H9 (cell line): ENCODE measurements around the gene PSTK. TPM values are rescaled to one million over a fixed set of nuclear protein-coding genes. Genes with fewer than 3 reads are reported as not detected.

Experiments used
- DNase-seq: peaks from one replicate; pipeline ENCODE4 v3.0.0-alpha.2; 2017
- H2AFZ ChIP-seq: one replicate; pipeline ENCODE4 v1.6.1; 2013; ENCODE audit warnings: mild to moderate bottlenecking, low read length, control low read depth, moderate library complexity
- H2AK5ac ChIP-seq: 2 replicates; pipeline ENCODE4 v1.6.1; 2013; ENCODE audit warnings: low read length, control low read depth, mixed read lengths; ENCODE audit not compliant: insufficient read length
- H2BK120ac ChIP-seq: one replicate; pipeline ENCODE4 v1.6.1; 2013; ENCODE audit warnings: low read depth, mild to moderate bottlenecking, low read length, control low read depth, inconsistent platforms; ENCODE audit not compliant: poor library complexity, severe bottlenecking
- H2BK12ac ChIP-seq: 2 replicates; pipeline ENCODE4 v1.6.1; 2013; ENCODE audit warnings: low read length, control low read depth, mixed read lengths, low read depth; ENCODE audit not compliant: insufficient read length
- H2BK15ac ChIP-seq: 2 replicates; pipeline ENCODE4 v1.6.1; 2013; ENCODE audit warnings: low read depth, low read length, control low read depth
- H2BK20ac ChIP-seq: one replicate; pipeline ENCODE4 v1.6.1; 2013; ENCODE audit warnings: low read depth, mild to moderate bottlenecking, low read length, control low read depth, inconsistent platforms; ENCODE audit not compliant: poor library complexity, severe bottlenecking
- H2BK5ac ChIP-seq: 2 replicates; pipeline ENCODE4 v1.6.1; 2013; ENCODE audit warnings: low read length, control low read depth, mixed read lengths; ENCODE audit not compliant: insufficient read length
- H3K14ac ChIP-seq: 2 replicates; pipeline ENCODE4 v1.6.1; 2013; ENCODE audit warnings: low read length, control low read depth; ENCODE audit not compliant: insufficient read depth
- H3K18ac ChIP-seq: 2 replicates; pipeline ENCODE4 v1.6.1; 2013; ENCODE audit warnings: low read depth, mild to moderate bottlenecking, mixed read lengths, low read length, control low read depth; ENCODE audit not compliant: insufficient read length
- H3K23ac ChIP-seq: 2 replicates; pipeline ENCODE4 v1.6.1; 2013; ENCODE audit warnings: low read length, control low read depth, mixed read lengths, low read depth; ENCODE audit not compliant: insufficient read length
- H3K23me2 ChIP-seq: 2 replicates; pipeline ENCODE4 v1.6.1; 2013; ENCODE audit warnings: low read depth, mild to moderate bottlenecking, mixed read lengths, low read length, control low read depth; ENCODE audit not compliant: insufficient read length, poor library complexity, severe bottlenecking
- H3K27ac ChIP-seq: 2 replicates; pipeline ENCODE4 v1.5.1; 2013; ENCODE audit warnings: low read length, control low read depth, mixed read lengths, low read depth; ENCODE audit not compliant: insufficient read length
- H3K27me3 ChIP-seq: 2 replicates; pipeline ENCODE4 v1.6.1; 2013; ENCODE audit warnings: low read length, control low read depth, inconsistent platforms; ENCODE audit not compliant: insufficient read depth
- H3K4ac ChIP-seq: 2 replicates; pipeline ENCODE4 v1.6.1; 2013; ENCODE audit warnings: low read depth, mild to moderate bottlenecking, control low read depth, inconsistent platforms, low read length, moderate library complexity
- H3K4me1 ChIP-seq: 2 replicates; pipeline ENCODE4 v1.6.1; 2013; ENCODE audit warnings: low read length, control low read depth, inconsistent platforms; ENCODE audit not compliant: insufficient read depth
- H3K4me2 ChIP-seq: 2 replicates; pipeline ENCODE4 v1.6.1; 2013; ENCODE audit warnings: low read length, control low read depth, mixed read lengths; ENCODE audit not compliant: insufficient read length, insufficient read depth
- H3K56ac ChIP-seq: 2 replicates; pipeline ENCODE4 v1.6.1; 2013; ENCODE audit warnings: low read depth, mild to moderate bottlenecking, mixed read lengths, low read length, control low read depth; ENCODE audit not compliant: insufficient read length
- H3K79me1 ChIP-seq: 2 replicates; pipeline ENCODE4 v1.6.1; 2013; ENCODE audit warnings: low read depth, mild to moderate bottlenecking, moderate library complexity, low read length, control low read depth, inconsistent platforms; ENCODE audit not compliant: insufficient read depth, poor library complexity, severe bottlenecking
- H3K79me2 ChIP-seq: 2 replicates; pipeline ENCODE4 v1.6.1; 2013; ENCODE audit warnings: low read length, control low read depth, inconsistent platforms; ENCODE audit not compliant: insufficient read depth
- H3K9ac ChIP-seq: 2 replicates; pipeline ENCODE4 v1.6.1; 2013; ENCODE audit warnings: low read length, control low read depth, mixed read lengths; ENCODE audit not compliant: insufficient read length; ENCODE audit errors: extremely low read depth
- H3K9me3 ChIP-seq: one replicate; pipeline ENCODE4 v1.6.1; 2013; ENCODE audit warnings: low read depth, low read length, inconsistent platforms; ENCODE audit not compliant: control insufficient read depth
- H3T11ph ChIP-seq: one replicate; pipeline ENCODE4 v1.6.1; 2013; ENCODE audit warnings: mild to moderate bottlenecking, low read length, control low read depth, inconsistent platforms
- H4K20me1 ChIP-seq: one replicate; pipeline ENCODE4 v1.6.1; 2013; ENCODE audit not compliant: control insufficient read depth, insufficient read length, insufficient read depth
- H4K5ac ChIP-seq: 2 replicates; pipeline ENCODE4 v1.6.1; 2013; ENCODE audit warnings: low read depth, mild to moderate bottlenecking, mixed read lengths, low read length, control low read depth; ENCODE audit not compliant: insufficient read length
- H4K8ac ChIP-seq: replicated peaks from 2 replicates; pipeline ENCODE4 v1.6.1; 2013; ENCODE audit warnings: low read length, control low read depth, mixed read lengths, low read depth; ENCODE audit not compliant: insufficient read length
- H4K91ac ChIP-seq: 2 replicates; pipeline ENCODE4 v1.6.1; 2013; ENCODE audit warnings: low read depth, mild to moderate bottlenecking, moderate library complexity, mixed read lengths, low read length, control low read depth; ENCODE audit not compliant: insufficient read length
- H3K27ac Mint-ChIP-seq, 3 experiments: 2 replicates in 2 of 3; 3 replicates in 1 of 3; pipeline ENCODE4 v1.8.0; 2020 to 2021; ENCODE audit warnings: mixed read lengths in 3 of 3, mild to moderate bottlenecking in 1 of 3, moderate library complexity in 1 of 3
- H3K27me3 Mint-ChIP-seq: 2 replicates; pipeline ENCODE4 v1.8.0; 2021; ENCODE audit warnings: low read depth, mild to moderate bottlenecking, moderate library complexity, mixed read lengths
- H3K36me3 Mint-ChIP-seq, 3 experiments: 2 replicates in 2 of 3; 3 replicates in 1 of 3; pipeline ENCODE4 v1.8.0; 2020 to 2021; ENCODE audit warnings: low read depth in 3 of 3, mixed read lengths in 3 of 3; ENCODE audit not compliant: insufficient read depth in 1 of 3
- H3K4me1 Mint-ChIP-seq, 2 experiments: 2 replicates each; pipeline ENCODE4 v1.8.0; 2020; ENCODE audit warnings: mixed read lengths in 2 of 2
- H3K4me3 Mint-ChIP-seq, 2 experiments: 2 replicates in 1 of 2; 3 replicates in 1 of 2; pipeline ENCODE4 v1.8.0; 2020 to 2021; ENCODE audit warnings: mild to moderate bottlenecking in 2 of 2, mixed read lengths in 2 of 2, moderate library complexity in 1 of 2
- H3K9me3 Mint-ChIP-seq, 2 experiments: 2 replicates in 1 of 2; 3 replicates in 1 of 2; pipeline ENCODE4 v1.8.0; 2020; ENCODE audit warnings: mild to moderate bottlenecking in 2 of 2, mixed read lengths in 2 of 2, moderate library complexity in 1 of 2
- CTCF ChIP-seq: fragments of 200-600 bp; sonication (generic); conservative IDR thresholded peaks from 3 replicates; pipeline ENCODE4 v1.8.0; 2021; ENCODE audit warnings: antibody characterized with exemption, mild to moderate bottlenecking
- WGBS: extraction: QIAGEN DNeasy Blood & Tissue Kit; methylation state at CpG from one replicate; pipeline ENCODE4 v1.1.7; 2013; ENCODE audit warnings: missing lambda C conversion rate, low lambda C conversion rate, mixed read lengths; ENCODE audit not compliant: insufficient read length; ENCODE audit errors: extremely low coverage; 5-methylcytosine and 5-hydroxymethylcytosine counted together
- total RNA-seq: library from RNA; stranded (reverse); gene quantifications from 2 replicates; pipeline ENCODE4 v1.2.1, GENCODE V29; 2021

Gene PSTK
- total RNA-seq, 1 experiment from 2014 or later, result 8.0 TPM

DNA sequence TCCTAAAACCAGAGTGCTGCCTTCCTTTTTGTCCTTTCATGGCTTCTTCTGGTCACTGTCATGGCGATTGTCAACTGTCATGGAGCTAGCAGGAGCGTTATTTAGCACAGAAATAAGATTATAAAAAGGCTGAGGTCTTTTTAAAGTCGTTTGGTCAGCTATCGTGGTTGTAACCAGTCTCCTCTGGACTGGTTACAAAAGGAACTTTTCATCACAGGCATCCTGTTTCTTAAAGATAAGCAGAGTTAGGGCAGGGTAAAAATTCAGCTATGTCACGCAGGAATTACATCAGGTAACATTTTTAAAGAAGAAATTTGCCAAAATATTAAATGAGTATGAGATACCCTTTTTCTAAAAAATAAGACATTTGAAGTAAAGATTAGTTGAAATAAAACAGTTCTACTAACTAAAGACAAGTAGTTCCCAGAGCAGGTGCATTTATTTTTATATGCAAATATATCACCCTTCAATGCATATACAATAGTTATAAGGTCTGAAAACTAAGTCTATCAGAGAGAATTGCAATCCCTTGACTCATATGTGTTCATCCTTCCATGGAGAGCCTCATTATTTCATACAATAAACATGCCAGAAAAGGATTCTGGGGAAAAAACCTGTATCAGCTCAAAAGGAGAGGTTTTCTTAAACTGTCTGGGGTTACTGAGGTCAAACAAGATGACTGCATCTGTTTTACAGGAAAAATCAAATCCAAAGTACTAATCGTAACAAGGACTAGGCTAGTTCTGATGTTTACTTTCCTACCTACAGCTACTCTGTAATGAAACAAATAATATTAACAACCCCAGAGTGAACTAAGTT lies 48.9 kb upstream of the PSTK start:
- no peak for TF ChIP-seq CTCF
- Histone ChIP-seq H2AK5ac (no peak overlapping the region), H2BK5ac (no peak overlapping the region), H3K79me1 (no peaks in the 10 kb centered on the region), H4K91ac (no peak overlapping the region), H3K23me2 (no peaks in the 10 kb centered on the region), H3K23ac (no peak overlapping the region), H2BK15ac (no peak overlapping the region), H3K27ac (no peak overlapping the region), H3K79me2 (no peaks in the 10 kb centered on the region), H2BK120ac (no peak overlapping the region), H3K18ac (no peak overlapping the region), H3K56ac (no peak overlapping the region), H3K9ac (no peak overlapping the region), H4K5ac (no peak overlapping the region), H4K8ac (no peak overlapping the region), H3K9me3 (no peaks in the 10 kb centered on the region), H3K27me3 (no peaks in the 10 kb centered on the region), H4K20me1 (no peaks in the 10 kb centered on the region), H3K14ac (no peak overlapping the region), H3T11ph (no peak overlapping the region), H2BK20ac (no peak overlapping the region), H3K4me2 (no peak overlapping the region), H2BK12ac (no peak overlapping the region), H3K4ac (no peak overlapping the region), H2AFZ (no peak overlapping the region), H3K4me1 (no peaks in the 10 kb centered on the region)
- no peak overlapping the region for H3K4me3 Mint-ChIP-seq
- H3K4me1 Mint-ChIP-seq, result no peaks in the 10 kb centered on the region
- no peaks in the 10 kb centered on the region; the same call in 1 of the 2 replicates for H3K27me3 Mint-ChIP-seq
- DNase-seq, result no peak
- peaks cover 4% of the 10 kb centered on the region in 2 experiments; a peak in 2 of 5 replicates for H3K9me3 Mint-ChIP-seq
- H3K36me3 Mint-ChIP-seq, result peaks cover 5 to 13% (median 6%) of the 10 kb centered on the region in 3 experiments
- no peak overlapping the region for H3K27ac Mint-ChIP-seq
- no CpG with 5 or more reads among the region's 6 CpGs for WGBS
